Measurements from ENCODE around the gene RPAP3.

RPAP3 gene

GRCh38 chr12:47742253-47742825, 36.5 kb upstream of the RPAP3 start:
- DNase-seq (ENCODE audit: low read depth) = no peak

DNA sequence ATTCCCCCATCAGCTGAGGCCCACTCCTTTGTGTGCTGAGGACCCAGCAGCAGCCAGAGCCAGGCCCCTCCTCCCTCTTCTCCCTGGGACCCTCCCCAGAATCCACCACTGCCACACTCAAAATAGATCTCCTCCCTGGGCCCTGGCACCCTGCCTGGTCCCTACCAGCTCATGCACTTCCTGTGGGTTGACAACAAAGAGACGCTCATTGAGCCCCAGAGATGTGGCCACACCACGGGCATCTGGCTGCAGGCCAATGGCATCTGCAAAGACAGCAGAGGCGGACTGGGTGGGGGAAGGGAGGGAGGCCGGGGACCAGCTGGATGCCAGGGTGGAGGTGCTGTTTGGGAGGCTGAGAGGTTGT, 35.5 kb upstream of the RPAP3 start:
- peak; percentile 68 for DNase-seq (ENCODE audit: low read depth)

- DNase-seq (ENCODE audit: low read depth) = no peak
Observed at GRCh38 chr12:47740606-47741339, 34.9 kb upstream of the RPAP3 start.

DNA sequence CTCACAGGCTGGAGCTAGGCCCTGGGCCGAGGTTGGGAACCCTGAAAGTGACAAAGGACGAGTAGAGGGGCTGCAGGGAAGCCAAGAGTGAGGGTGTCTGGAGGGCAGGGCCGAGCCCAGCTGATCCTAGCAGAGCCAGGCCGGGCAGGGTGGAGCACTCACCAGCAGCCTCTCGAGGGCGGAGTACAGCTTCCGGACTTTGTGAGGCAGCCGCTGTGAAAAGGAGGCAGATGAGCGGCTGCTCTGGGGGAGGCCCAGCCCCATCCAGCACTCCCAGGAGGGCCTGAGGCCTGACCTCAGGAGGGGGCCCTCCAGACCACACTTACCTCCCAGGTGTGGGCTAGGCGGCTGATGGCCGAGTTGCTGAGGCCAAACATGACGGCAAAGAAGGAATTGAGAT, 34.1 kb upstream of the RPAP3 start:
- no peak for DNase-seq (ENCODE audit: low read depth)

DNA sequence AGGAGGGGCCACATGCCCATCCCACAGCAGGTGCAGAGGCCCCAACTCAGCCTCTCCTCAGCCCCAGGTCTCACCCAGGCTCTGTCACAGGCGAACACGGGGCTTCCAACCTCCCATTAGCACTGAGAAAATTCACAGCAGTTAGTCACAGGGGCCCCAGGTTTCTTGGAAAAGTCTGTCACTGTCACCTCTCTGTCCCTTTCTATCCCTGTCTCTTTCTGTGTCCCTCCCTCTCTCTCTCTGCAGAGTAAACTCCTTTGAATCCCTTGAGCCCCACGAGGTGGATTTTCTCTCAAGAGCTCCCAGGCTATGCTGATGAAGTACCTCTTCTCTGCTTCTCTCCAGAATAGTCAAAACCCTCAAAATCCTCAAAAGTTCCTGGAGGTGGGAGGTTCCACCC, 33.5 kb upstream of the RPAP3 start:
- no peak for DNase-seq (ENCODE audit: low read depth)

DNA sequence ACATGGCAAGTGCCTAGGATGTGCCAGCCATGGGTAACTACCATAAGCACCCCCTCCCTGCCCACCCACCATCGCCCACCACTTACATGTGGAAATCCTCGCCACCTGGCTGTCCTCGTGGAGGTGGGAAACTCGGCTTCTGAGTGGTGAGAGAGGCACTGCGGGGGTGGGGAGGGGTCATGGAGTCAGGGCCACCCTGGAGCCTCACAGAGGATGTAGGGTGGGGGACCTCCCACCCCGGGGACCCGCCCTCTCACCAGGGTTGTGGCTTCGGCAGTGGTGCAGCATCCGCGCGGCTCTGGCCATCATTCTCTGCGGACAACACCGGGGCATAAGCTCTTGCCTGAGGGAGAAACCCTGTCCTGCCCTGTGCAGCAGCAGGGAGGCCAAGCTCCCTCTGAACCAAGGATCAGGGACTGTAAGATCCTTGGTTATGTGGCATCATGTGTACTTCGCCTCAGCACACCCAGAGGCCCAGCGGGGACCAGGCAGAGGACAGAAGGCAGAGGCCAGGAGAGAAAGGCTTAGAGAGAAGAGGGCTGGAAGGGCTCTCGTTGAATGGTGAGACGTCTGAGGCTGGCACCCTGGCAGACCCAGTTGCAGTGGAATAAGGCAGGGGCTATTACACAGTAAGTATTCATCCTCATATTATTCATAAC, 32.2 kb upstream of the RPAP3 start:
- no peak for DNase-seq (ENCODE audit: low read depth)

GRCh38 chr12:47736877-47737676, 31.2 kb upstream of the RPAP3 start:
- DNase-seq (ENCODE audit: low read depth) = no peak

- no peak for DNase-seq (ENCODE audit: low read depth)
Observed at GRCh38 chr12:47736216-47736615, 30.4 kb upstream of the RPAP3 start.

DNA sequence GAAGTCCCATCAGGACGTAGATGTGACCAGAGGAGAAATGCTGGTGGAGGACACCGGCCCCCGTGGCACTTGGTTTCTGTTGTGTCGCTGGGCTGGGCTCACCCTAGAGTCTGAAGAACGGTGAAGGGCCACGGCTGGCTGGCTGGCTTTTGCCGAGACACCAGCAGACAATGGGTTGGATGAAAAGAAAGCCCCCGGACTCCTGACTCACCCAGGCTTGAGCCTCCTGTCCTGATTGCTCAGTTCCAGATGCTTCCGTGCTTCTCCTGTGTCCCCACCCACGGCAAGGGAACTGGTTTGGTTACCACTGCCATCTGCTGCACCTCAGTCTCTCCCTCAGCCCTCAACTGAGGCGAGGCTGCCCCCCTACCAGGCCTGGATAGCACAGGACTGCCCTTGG, 29.8 kb upstream of the RPAP3 start:
- DNase-seq (ENCODE audit: low read depth) = no peak

GRCh38 chr12:47734725-47735480, 29.1 kb upstream of the RPAP3 start:
- no peak for DNase-seq (ENCODE audit: low read depth)

- DNase-seq (ENCODE audit: low read depth) = no peak
Observed at GRCh38 chr12:47733142-47733541, 27.3 kb upstream of the RPAP3 start.

- no peak for DNase-seq (ENCODE audit: low read depth)
Observed at GRCh38 chr12:47732504-47732903, 26.7 kb upstream of the RPAP3 start.

- no peak for DNase-seq (ENCODE audit: low read depth)
Observed at GRCh38 chr12:47731723-47732122, 25.9 kb upstream of the RPAP3 start.

GRCh38 chr12:47730341-47730744, 24.5 kb upstream of the RPAP3 start:
- no peak for DNase-seq (ENCODE audit: low read depth)

GRCh38 chr12:47729233-47729632, 23.4 kb upstream of the RPAP3 start:
- no peak for DNase-seq (ENCODE audit: low read depth)

DNA sequence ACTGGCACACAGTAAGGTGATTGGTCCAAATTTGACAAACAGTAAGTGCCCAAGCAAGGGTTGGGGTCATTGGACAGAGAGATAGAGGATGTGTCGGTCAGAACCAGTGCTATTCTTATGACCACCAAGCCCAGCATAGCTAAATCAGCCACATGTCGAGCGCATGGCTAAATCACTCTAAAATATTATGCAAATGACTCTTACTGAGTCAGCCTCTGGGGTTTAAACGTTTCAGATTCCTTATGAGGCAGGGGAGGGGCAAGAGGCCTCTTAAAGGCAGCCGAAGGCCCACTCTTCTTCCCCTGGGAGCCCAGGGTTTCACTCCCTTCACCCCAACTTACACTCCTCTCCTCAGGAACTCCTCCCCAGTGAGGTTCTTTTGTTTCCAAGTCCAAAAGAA, 20.1 kb upstream of the RPAP3 start:
- no peak for DNase-seq (ENCODE audit: low read depth)

- no peak for DNase-seq (ENCODE audit: low read depth)
Observed at GRCh38 chr12:47725091-47725772, 19.4 kb upstream of the RPAP3 start, which contains the start of gene ENDOU. TSS of gene ENDOU (minus strand) at chr12:47725490. CDS start at chr12:47725413, 77 bp downstream.

DNA sequence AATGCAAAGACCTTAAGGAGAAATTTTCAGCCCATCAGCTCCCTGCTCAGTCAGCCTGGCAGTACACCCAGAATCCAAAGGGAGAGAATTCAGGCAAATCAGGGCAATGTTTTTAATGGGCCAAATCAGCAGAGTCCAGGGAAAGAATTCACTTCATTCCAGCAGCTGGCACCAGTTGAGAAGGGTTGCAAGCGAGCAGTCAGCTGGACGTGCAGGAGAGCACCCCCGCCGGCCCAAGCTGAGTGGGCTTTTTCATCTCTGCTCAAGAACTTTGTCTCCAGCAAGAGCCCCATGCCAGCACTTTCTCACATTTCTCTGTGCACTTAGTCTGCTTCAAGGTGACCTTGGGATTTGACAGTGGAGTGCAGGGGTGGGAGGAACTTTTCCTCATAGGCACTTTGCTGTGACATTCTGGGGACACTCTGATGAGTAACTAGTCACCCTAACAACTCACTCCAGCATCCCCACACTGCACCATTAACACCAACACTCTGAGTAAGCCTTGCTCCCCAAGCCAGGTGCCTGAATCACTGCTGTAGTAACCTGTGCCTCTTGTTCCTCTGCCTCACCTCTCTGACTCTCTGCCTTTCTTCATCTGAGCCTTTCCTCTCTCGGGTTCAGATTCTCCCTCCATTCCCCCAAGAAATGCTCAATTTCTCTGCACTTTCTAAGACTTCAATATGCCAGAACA, 17.3 kb upstream of the RPAP3 start:
- DNase-seq (ENCODE audit: low read depth) = no peak

DNA sequence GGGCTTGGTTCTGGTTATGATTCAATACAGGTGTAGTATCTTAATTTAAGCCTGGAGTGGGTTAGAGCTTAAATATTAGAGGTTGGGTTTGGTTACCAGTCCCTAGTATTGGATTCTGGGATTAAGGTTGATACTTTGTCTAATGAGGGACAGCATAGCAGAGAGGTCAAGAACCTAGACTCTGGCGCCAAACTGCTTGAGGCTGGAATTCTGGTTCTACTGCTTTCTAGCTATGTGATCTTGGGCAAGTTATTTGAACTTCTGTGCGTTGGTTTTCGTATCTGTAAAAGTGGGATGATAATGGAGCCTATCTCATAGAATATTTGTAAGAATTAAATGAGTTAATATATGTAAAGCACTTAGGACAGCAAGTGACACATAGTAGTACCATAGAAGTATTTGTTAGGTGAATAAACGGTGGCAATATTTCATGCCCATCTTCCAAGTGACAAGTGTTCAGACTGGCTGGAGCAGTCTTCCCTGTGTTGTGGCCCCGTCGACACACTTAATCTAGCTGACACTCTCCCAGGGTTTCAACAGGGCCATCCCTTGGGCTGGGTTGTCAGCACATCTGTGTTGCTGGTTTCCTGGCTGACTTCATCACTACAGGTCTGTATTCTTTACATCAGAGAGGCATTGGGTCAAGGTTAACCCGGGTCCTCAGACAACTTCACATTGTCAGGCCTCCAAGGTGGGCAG, 16.5 kb upstream of the RPAP3 start:
- no peak for DNase-seq (ENCODE audit: low read depth)

DNA sequence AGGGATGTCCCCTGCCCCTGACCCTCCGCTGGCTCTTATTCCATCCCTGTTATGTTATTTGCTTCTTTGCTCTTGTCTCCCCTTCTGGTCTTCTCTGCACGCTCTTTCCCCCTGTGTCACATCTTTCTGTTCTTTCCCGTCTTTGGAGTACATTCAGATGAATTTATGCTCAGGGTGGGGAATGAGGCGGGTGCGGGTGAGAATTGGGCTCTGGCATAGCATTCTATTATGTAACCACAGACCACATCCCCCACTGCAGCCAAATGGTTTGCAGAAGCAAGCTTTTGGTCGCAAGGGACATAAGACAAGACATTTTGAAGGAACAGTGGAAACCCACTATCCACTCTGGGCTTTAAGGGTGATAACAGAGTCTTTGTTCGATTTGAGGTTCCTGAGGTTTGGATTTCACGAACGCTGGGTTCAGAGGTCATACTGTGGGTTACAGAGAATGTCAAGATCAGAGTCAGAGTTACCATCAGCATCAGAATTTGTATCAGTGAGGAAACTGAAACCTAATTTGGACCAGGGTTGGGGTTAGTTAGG, 15.7 kb upstream of the RPAP3 start:
- no peak for DNase-seq (ENCODE audit: low read depth)
